Vagina (tissue), 2 donors: ENCODE measurements around the gene CAV3. TPM values are rescaled to one million over a fixed set of nuclear protein-coding genes. Genes with fewer than 3 reads are reported as not detected.

Source experiments
- DNase-seq, 2 donors: peaks; one replicate each; pipeline ENCODE4 v3.0.0-alpha.2; 2017; ENCODE audit errors: extremely low spot score in 2 of 2
- H3K27ac ChIP-seq: fragments of 200-600 bp; sonication (generic); one replicate; pipeline ENCODE4 v1.5.1; 2019
- H3K27me3 ChIP-seq: fragments of 200-600 bp; sonication (generic); one replicate; pipeline ENCODE4 v1.5.1; 2019
- H3K36me3 ChIP-seq, 2 donors: fragments of 200-600 bp; sonication (generic); one replicate each; pipeline ENCODE4 v1.5.1; 2017 to 2019
- H3K4me1 ChIP-seq: fragments of 200-600 bp; sonication (generic); one replicate; pipeline ENCODE4 v1.5.1; 2019
- H3K4me3 ChIP-seq, 2 donors: fragments of 200-600 bp; sonication (generic); 1 replicate in 1 of 2; 2 replicates in 1 of 2; pipeline ENCODE4 v1.5.1; 2016 to 2019
- H3K9me3 ChIP-seq: fragments of 200-600 bp; sonication (generic); one replicate; pipeline ENCODE4 v1.5.1; 2019
- CTCF ChIP-seq, 3 experiments: fragments of 450-650 bp in 2 of 3; fragments of 200-600 bp in 1 of 3; sonication (generic) in 1 of 3; IDR thresholded peaks; one replicate each; pipeline ENCODE4 v1.5.1; 2017 to 2019; ENCODE audit warnings: antibody characterized with exemption in 3 of 3, mild to moderate bottlenecking in 2 of 3, moderate library complexity in 2 of 3
- POLR2A ChIP-seq, 2 donors: fragments of 450-650 bp; IDR thresholded peaks; one replicate each; pipeline ENCODE4 v1.6.1; 2017; ENCODE audit warnings: antibody characterized with exemption in 2 of 2, mild to moderate bottlenecking in 2 of 2, moderate library complexity in 2 of 2
- POLR2AphosphoS5 ChIP-seq, 2 donors: sonication (generic); formaldehyde crosslinking; IDR thresholded peaks; one replicate each; pipeline ENCODE4 v1.9.0; 2017; ENCODE audit warnings: antibody characterized with exemption in 2 of 2, mild to moderate bottlenecking in 2 of 2, low read depth in 1 of 2; ENCODE audit not compliant: insufficient read depth in 1 of 2
- intact Hi-C: fragments of 100-400 bp; cut with DNase I; formaldehyde crosslinking; loops from one replicate; pipeline ENCODE4 v1.15.1; 2023
- total RNA-seq: library from RNA; depleted of rRNA; stranded (reverse); fragments of >200 nt; gene quantifications from one replicate; pipeline ENCODE4 v1.2.3, GENCODE V29; 2016

CAV3 gene
- total RNA-seq, 1 donor from 2014 or later, result not detected

GRCh38 chr3:8775181-8775580, 41.6 kb downstream of the CAV3 start:
- Histone ChIP-seq H3K36me3 (no peaks in the 10 kb centered on the region), H3K27me3 (no peaks in the 10 kb centered on the region), H3K4me1 (no peaks in the 10 kb centered on the region), H3K27ac (no peak overlapping the region), H3K9me3 (no peaks in the 10 kb centered on the region), H3K4me3 (no peak overlapping the region)
- DNase-seq, result no peak
- TF ChIP-seq CTCF (IDR thresholded peaks at IDR 0.05), result no peak
- no peak for TF ChIP-seq POLR2AphosphoS5 (IDR thresholded peaks at IDR 0.05; ENCODE audit: insufficient read depth in 1 of 2, low read depth in 1 of 2)
- no peak for TF ChIP-seq POLR2A (IDR thresholded peaks at IDR 0.05)
- intact Hi-C loops, result no loop called here

GRCh38 chr3:8775602-8776001, 42.0 kb downstream of the CAV3 start:
- Histone ChIP-seq H3K4me3 (no peak overlapping the region), H3K9me3 (no peaks in the 10 kb centered on the region), H3K36me3 (no peaks in the 10 kb centered on the region), H3K27me3 (no peaks in the 10 kb centered on the region), H3K4me1 (no peaks in the 10 kb centered on the region), H3K27ac (no peak overlapping the region)
- intact Hi-C loops, result no loop called here
- TF ChIP-seq POLR2AphosphoS5 (IDR thresholded peaks at IDR 0.05; ENCODE audit: insufficient read depth in 1 of 2, low read depth in 1 of 2), result no peak
- DNase-seq, result no peak

GRCh38 chr3:8776406-8776805, 42.8 kb downstream of the CAV3 start:
- DNase-seq, result no peak
- intact Hi-C loops, result no loop called here
- Histone ChIP-seq H3K9me3 (no peaks in the 10 kb centered on the region), H3K4me3 (no peak overlapping the region), H3K27ac (no peak overlapping the region), H3K36me3 (no peaks in the 10 kb centered on the region), H3K4me1 (no peaks in the 10 kb centered on the region), H3K27me3 (no peaks in the 10 kb centered on the region)
- TF ChIP-seq POLR2AphosphoS5 (IDR thresholded peaks at IDR 0.05; ENCODE audit: insufficient read depth in 1 of 2, low read depth in 1 of 2), result no peak
- TF ChIP-seq CTCF (IDR thresholded peaks at IDR 0.05), result no peak
- TF ChIP-seq POLR2A (IDR thresholded peaks at IDR 0.05), result no peak

GRCh38 chr3:8777201-8777977, 43.8 kb downstream of the CAV3 start:
- H3K4me1 ChIP-seq, result no peaks in the 10 kb centered on the region
- H3K36me3 ChIP-seq, result no peaks in the 10 kb centered on the region
- TF ChIP-seq POLR2A (IDR thresholded peaks at IDR 0.05), result no peak
- TF ChIP-seq POLR2AphosphoS5 (IDR thresholded peaks at IDR 0.05; ENCODE audit: insufficient read depth in 1 of 2, low read depth in 1 of 2), result no peak
- no peak for DNase-seq
- no peak overlapping the region for H3K27ac ChIP-seq
- H3K4me3 ChIP-seq, result no peak overlapping the region
- no peaks in the 10 kb centered on the region for H3K27me3 ChIP-seq
- intact Hi-C loops, result no loop called here
- H3K9me3 ChIP-seq, result no peaks in the 10 kb centered on the region

- DNase-seq, result no peak
- TF ChIP-seq CTCF (IDR thresholded peaks at IDR 0.05) (no peak), POLR2A (IDR thresholded peaks at IDR 0.05) (no peak), POLR2AphosphoS5 (IDR thresholded peaks at IDR 0.05; ENCODE audit: insufficient read depth in 1 of 2, low read depth in 1 of 2) (no peak)
Observed at GRCh38 chr3:8777978-8778267, 44.3 kb downstream of the CAV3 start.

GRCh38 chr3:8778475-8778874, 44.9 kb downstream of the CAV3 start:
- DNase-seq, result no peak
- H3K27me3 ChIP-seq, result no peaks in the 10 kb centered on the region
- H3K27ac ChIP-seq, result no peak overlapping the region
- H3K4me1 ChIP-seq, result no peaks in the 10 kb centered on the region
- H3K4me3 ChIP-seq, result no peak overlapping the region
- H3K36me3 ChIP-seq, result no peaks in the 10 kb centered on the region
- intact Hi-C loops, result no loop called here
- TF ChIP-seq CTCF (IDR thresholded peaks at IDR 0.05) (no peak), POLR2AphosphoS5 (IDR thresholded peaks at IDR 0.05; ENCODE audit: insufficient read depth in 1 of 2, low read depth in 1 of 2) (no peak), POLR2A (IDR thresholded peaks at IDR 0.05) (no peak)
- H3K9me3 ChIP-seq, result no peaks in the 10 kb centered on the region

More at GRCh38 chr3:8777978-8778267, 44.3 kb downstream of the CAV3 start:
- H3K4me3 ChIP-seq, result no peak overlapping the region
- H3K27ac ChIP-seq, result no peak overlapping the region
- H3K36me3 ChIP-seq, result no peaks in the 10 kb centered on the region
- no peaks in the 10 kb centered on the region for H3K27me3 ChIP-seq
- intact Hi-C loops, result no loop called here
- no peaks in the 10 kb centered on the region for H3K4me1 ChIP-seq
- H3K9me3 ChIP-seq, result no peaks in the 10 kb centered on the region
